Panc1 (cell line): Measurements from ENCODE around the gene NANOS2.

Source experiments
- CTCF ChIP-seq: fragments of 450-650 bp; IDR thresholded peaks from 2 replicates; pipeline ENCODE4 v1.5.1; 2017; ENCODE audit warnings: mild to moderate bottlenecking
- POLR2AphosphoS5 ChIP-seq: IDR thresholded peaks from 2 replicates; pipeline ENCODE4 v1.6.1; 2012; ENCODE audit warnings: mild to moderate bottlenecking, low read depth, low read length, moderate library complexity
- REST ChIP-seq, 2 experiments: IDR thresholded peaks; 2 replicates each; pipeline ENCODE4 v1.6.1; 2011 to 2012; ENCODE audit warnings: low read depth in 2 of 2, control low read depth in 1 of 2, low read length in 1 of 2, mild to moderate bottlenecking in 1 of 2, moderate library complexity in 1 of 2; ENCODE audit not compliant: insufficient read depth in 1 of 2
- SIN3A ChIP-seq: IDR thresholded peaks from 2 replicates; pipeline ENCODE4 v1.6.1; 2012; ENCODE audit warnings: low read depth, mild to moderate bottlenecking, low read length, moderate library complexity, borderline replicate concordance; ENCODE audit not compliant: insufficient read depth
- TCF7L2 ChIP-seq: IDR thresholded peaks from 2 replicates; pipeline ENCODE4 v1.6.1; 2011; ENCODE audit warnings: mild to moderate bottlenecking, low read depth, low read length, inconsistent platforms

GRCh38 chr19:45864629-45865082 lies 49.9 kb downstream of the NANOS2 start:
- no peak for TF ChIP-seq POLR2AphosphoS5
- TF ChIP-seq REST (IDR thresholded peaks at IDR 0.05; ENCODE audit: insufficient read depth in 1 of 2, low read depth in 2 of 2, low read length in 1 of 2): no peak
- TF ChIP-seq CTCF: no peak
- no peak for TF ChIP-seq SIN3A
- TF ChIP-seq TCF7L2: no peak
